Epidermal melanocyte (primary cell): ENCODE data around the gene GRIN2A.

Experiments
- DNase-seq: peaks from one replicate; pipeline ENCODE4 v3.0.0; 2011; ENCODE audit warnings: low spot score; ENCODE audit not compliant: insufficient read length

Gene GRIN2A

DNA sequence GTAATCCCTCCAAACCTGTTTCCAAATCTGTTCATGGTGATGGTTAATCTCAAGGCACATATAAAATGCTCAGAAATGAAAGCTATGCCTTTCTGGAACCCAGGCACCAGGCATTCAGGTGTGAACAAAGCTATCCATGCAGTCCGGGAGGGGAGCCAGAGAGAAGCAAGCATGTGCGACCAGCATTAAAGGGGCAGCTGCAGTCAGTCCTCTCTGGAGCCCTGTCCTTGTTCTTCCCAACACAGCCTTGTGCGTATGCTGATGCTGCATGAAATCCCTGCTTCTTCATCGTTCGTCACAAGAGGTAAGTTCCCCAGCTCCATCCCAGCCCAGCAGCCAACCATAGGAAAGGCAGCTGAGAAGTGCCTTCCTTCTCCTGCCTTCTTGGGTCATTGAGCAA lies 148.7 kb downstream of the GRIN2A start:
- DNase-seq: no peak

DNA sequence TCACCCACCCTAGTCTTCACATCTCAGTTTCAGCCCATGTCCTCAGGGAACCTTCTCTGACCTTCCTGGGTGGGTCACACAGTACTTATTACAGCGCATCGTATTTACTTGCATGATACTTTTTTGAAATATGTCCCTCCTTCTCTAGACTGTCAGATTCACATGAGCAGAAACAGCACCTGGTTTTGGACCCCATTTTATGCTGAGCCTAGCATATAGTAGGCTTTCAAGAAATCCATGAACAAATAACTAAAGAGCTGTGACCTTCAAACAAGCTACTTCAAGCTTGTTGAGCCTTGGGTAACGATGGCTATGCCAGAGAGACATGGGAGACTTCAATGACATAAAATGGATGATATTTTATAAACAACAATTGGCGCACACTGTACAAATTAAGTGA lies 150.3 kb downstream of the GRIN2A start:
- no peak for DNase-seq

DNA sequence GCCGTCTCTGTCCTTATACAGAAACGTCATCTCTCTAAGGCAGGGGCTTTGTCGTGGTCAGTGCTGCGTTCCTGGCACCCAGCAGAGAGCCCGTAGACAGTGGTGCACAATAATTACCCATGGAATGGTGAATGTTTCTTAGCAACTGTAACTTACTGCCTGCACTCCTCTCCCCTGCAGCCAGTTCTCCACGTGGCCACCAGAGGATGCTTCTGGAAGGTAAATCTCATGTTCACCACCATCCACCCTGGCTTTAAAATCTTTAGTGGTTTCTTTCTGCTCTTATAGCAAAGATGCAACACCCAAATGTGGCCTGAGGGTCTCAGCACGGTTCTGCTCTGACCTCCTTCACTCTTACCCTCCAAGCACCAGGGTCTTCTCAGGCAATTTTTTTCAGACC lies 150.8 kb downstream of the GRIN2A start:
- no peak for DNase-seq

- DNase-seq: no peak
Measured at GRCh38 chr16:10028644-10029043, 153.6 kb downstream of the GRIN2A start.

- DNase-seq: no peak
Measured at GRCh38 chr16:10027553-10027952, 154.7 kb downstream of the GRIN2A start.

GRCh38 chr16:10026593-10026992 lies 155.6 kb downstream of the GRIN2A start:
- no peak for DNase-seq

DNA sequence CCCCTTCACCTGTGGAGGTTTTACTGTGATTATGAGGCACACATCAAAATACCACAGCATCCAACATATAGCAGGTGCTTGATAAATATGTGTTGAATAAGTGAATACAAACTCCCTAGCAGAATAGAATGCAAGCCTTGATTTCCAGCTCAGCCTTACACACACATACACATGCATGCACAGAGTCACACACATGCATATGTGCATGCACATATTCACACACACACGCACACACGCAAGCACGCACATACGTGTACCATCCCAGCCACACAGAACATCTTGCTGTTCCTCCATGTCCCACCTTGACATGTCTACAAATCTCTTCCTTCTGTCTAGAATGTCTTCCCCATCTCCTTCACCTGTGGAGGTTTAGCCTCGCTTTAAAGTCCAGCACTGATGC lies 160.1 kb downstream of the GRIN2A start:
- no peak for DNase-seq

DNA sequence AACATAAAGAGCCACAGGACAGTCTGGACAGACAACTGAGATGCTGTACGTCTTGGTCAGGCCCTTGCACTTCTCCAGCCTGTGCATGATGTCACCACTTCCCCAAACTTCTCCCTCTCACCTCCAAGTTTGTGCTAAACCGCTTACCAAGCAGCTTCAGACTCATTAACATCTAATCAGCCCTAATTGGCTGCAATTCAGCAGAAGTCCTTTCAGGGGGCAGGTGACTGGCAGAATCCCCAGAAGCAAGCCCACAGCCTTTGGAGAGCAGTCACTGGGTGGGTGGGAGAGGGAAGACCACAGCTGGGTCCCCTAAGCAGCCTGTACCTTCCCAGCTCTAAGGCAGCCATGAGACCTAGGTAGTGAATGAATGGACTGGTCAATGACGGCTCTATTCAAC lies 161.4 kb downstream of the GRIN2A start:
- DNase-seq: no peak

DNA sequence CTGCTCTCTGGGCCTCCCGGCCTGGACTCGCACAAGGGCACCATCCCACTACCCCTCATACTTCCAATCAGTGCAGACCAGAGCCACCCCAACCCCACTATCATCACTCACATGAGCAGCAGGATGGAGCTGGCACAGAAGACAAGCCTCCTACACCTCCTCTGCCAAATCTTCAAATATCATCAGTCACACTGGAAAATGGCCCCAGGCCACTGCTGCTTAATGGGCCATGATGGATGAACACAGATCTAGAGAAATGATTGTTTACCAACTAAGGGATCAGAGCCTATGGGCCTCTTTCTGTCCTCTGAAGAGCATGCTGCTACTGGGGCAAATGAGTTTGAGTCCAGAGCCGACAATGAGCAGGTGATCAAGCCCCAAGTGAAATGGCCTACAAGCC lies 165.5 kb downstream of the GRIN2A start:
- no peak for DNase-seq

DNA sequence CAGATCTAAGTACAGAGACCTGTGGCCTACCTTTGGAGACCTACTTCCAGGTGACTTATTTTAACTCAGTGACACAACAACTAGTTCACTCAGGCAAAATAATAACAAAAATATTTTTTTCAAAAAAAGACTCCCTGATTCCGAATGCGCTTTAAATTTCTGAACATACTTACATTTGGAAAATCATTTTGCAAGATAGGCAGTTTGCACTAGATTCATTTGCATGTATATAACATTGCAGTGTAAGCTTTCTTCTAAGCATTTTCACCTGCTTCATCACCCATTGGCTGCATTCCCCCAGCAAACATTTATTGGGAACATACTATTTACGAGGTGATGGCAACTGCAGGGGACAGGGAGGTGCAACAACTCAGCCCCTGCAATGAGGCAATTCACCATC lies 166.8 kb downstream of the GRIN2A start:
- DNase-seq: no peak

- no peak for DNase-seq
Measured at GRCh38 chr16:10013774-10014173, 168.5 kb downstream of the GRIN2A start.

GRCh38 chr16:10013364-10013763 lies 168.9 kb downstream of the GRIN2A start:
- DNase-seq: no peak

DNA sequence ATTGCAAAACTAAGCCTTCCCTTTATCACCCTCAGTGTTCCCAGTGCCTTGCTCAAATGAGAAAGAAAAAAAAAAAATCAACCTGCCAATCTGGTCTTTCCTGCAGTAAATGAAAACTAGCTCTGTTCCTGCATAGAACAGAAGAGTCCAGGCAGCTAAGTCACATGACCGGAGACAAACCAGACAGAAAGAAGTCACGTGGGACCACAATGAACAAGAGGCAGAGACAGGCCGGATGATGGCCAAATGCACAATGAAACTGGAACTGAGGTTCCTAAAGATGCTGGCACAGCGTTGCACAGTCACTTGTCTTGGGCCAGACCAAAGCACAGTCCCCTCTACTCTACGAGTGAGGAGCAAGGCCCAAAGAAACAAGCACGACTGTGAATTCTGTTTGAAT lies 172.5 kb downstream of the GRIN2A start:
- no peak for DNase-seq

DNA sequence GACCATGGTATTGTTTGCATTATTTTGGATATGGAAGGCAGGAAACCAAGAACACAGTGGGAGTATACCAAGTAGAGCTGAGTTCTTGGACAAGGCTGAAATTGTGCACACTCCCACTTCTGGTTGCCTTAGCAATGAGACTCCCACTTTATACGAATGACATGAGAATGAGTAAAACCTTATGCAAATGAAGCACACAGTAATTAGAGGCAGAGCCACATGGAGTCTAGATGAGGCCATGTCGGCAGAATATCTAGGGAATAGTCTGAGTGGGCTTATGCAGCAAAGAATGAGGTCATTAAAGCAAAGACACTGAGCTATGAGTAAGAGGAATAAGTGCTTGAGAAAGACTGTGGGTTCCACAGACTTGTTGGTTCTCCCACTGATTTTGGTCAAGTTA lies 178.7 kb downstream of the GRIN2A start:
- no peak for DNase-seq

- DNase-seq: no peak
Measured at GRCh38 chr16:10001258-10001775, 180.9 kb downstream of the GRIN2A start.

DNA sequence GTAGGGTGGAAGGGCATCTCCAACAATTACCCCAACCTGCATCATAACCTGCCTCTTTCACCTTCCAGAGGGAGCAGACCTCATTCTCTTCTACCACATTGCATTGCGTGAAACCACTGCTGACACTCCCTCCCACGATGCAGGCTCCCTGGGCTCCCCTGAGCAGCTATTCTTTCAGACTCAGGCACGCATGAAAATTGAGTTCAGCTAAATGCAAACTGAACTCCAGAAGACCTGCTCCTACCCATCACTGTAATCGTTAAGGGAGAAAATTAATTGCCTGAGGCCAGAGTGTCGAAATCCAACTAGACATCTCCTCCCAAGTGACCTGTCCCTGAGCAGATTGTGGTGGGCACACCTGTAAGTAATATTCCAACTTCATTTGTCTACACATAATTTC lies 186.0 kb downstream of the GRIN2A start:
- no peak for DNase-seq

- no peak for DNase-seq
Measured at GRCh38 chr16:9992441-9992840, 189.8 kb downstream of the GRIN2A start.

- DNase-seq: no peak
Measured at GRCh38 chr16:9980981-9981380, 201.2 kb downstream of the GRIN2A start.

DNA sequence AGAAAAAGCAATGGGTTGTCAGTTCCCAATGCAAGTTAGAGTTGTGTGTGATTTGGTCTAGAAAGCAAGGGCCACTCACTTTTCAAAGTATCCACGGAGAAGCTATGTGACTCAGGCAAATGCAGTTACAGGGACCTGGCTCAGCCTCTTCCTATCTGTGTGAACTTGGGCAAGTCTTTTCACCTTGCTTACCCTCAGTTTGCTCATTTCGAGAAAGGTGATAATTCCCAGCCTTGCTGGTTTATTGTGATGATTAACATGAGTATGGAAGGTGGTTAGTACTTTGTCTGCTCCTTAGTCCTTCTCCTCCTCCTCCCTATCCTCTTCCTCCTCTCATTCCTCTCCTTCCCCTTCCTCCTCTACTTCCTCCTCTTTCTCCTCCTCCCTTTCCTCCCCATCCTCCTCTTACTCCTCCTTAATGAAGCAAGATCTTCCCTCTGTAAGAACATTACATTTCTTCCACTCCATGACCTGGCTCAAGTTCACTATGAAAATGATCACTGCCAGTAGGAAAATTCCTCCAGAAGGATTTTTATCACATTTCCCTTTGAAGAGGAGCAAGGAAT lies 204.0 kb downstream of the GRIN2A start:
- DNase-seq: no peak

DNA sequence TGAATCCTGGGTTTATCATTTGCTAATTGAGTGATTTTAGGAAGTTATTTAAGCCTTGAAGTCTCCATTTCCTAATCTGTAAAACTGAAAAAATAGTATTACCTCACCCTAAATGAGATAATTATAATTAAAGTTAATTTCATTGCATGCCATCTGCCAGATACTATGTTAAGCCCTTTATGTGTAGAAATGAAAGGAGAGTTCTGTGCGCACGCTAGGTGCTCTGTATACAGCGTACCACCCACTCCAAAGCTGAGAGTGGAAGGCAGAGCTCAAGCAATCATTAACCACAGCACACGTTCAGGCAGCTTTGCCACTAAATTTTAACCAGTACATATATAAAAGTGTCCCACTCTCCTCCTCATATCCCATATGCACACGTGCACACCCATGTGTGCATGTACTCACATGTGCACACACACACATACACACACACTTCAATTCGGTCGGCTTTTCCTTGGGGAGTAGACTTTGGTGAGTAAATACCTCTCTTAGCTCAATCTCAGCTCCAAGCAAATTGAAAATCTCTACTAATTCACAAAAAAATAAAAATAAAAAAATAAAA lies 204.8 kb downstream of the GRIN2A start:
- DNase-seq: no peak

DNA sequence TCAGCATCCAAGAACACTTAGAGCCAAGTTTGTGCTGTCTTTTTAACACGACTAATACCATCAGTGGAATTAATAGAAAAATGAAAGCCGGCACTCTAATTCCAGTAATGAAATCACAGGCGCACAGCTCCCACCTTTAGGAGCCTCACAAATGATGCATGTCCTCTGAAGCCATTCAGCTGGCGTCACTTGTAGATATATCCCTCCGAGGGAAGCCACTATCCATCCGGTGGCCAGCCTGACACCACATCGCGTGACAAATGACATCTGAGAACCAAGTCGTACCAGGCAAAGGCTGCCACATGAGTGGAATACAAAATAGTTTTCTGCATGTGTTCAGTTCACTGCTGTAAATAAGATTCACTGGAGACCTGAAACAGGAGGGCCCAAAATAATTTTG lies 205.6 kb downstream of the GRIN2A start:
- no peak for DNase-seq

DNA sequence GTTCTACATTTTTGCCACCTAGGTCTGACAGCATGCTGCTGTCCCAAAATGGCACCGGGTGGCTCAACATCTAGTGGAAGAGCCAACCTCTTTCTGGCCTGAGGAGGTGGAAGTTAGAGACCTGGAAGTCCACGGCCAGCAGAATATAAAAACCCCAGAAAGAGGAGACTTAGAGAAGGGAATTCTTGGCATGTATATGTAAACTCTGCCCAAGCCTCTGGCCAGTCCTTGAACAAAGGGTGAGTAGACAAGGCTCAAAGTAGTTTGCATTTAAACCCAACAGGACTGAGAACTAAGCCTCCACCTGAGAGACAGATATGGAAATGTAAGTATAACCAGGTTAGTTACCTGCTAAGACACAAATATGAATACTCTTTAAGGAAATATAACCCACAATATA lies 210.3 kb downstream of the GRIN2A start:
- no peak for DNase-seq

DNA sequence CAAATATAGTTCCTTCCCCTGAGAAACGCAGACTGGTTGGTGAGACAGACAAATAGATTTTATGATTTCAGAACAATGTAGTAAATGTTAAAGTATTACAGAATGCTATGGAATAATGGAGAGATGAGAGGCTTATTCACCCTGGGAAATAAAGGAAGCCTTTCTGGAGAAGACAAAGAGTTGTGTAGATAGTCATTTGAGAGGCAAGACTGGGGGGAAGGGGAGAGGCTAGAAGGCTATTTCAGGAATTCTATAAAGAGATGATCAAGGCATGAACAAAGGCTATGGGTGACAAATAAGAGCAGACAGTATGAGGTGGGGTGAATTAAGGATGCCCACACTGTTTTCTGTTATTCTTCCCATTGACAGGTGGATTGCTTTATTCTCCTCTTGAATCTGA lies 211.4 kb downstream of the GRIN2A start:
- no peak for DNase-seq

GRCh38 chr16:9970244-9970643 lies 212.0 kb downstream of the GRIN2A start:
- no peak for DNase-seq
